Measurements from ENCODE around the gene HMBS.
"Not testable (repeated sequence)": the region's sequence is repeated elsewhere in the genome, so short reads cannot be mapped to it uniquely, and the experiment has no call there.

The HMBS gene

DNA sequence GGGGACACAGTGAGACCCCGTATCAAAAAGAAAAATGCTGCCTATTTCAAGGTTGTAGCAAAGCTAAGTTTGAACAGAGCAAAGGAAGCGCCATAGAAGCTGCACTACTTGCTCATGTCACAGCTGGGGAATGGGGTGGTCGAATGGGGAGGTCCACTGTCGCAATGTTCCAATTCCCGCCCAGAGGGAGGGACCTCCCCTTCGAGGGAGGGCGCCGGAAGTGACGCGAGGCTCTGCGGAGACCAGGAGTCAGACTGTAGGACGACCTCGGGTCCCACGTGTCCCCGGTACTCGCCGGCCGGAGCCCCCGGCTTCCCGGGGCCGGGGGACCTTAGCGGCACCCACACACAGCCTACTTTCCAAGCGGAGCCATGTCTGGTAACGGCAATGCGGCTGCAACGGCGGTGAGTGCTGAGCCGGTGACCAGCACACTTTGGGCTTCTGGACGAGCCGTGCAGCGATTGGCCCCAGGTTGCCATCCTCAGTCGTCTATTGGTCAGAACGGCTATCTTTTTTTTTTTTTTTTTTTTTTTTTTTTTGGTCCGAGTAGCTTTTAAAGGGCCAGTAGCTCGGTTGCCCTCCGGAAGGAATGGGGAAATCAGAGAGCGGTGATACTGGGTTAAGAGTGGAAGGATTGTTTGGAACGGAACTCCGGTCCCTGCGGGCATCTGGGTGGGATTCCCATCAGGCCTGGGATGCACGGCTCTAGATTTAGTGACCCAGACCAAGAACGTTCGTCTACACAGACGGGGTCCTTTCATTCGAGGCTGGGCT lies at the start of gene HMBS:
HMBS (plus strand) TSS at position 219 of the 774 bp plus-strand sequence; CDS start at position 372, 153 bp downstream.
- peak; percentile 97 for DNase-seq

DNA sequence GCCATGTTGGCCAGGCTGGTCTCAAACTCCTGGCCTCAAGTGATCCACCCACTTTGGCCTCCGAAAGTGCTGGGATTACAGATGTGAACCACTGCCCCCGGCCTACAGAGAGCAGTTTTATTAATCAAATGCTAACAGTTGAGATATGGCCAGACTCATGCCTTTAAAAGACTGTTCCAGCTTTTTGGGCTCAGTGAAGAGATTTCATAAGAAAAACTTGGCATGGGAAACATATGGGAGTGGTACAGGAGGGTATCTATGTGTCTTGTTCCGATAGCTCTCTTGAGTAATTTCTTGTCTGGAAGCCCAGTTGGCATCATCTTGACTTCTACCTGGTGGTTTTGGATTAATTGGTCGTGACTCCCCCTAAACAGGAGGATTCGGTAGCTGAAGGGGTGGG lies 45.8 kb upstream of the HMBS start:
- no peak for DNase-seq

DNA sequence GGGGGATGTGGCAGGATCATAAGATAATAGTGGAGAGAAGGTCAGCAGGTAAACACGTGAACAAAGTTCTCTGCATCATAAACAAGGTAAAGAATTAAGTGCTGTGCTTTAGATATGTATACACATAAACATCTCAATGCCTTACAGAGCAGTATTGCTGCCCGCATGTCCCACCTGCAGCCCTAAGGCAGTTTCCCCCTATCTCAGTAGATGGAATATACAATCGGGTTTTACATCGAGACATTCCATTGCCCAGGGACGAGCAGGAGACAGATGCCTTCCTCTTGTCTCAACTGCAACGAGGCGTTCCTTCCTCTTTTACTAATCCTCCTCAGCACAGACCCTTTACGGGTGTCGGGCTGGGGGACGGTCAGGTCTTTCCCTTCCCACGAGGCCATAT lies 45.2 kb upstream of the HMBS start:
- DNase-seq = not testable (repeated sequence)

DNA sequence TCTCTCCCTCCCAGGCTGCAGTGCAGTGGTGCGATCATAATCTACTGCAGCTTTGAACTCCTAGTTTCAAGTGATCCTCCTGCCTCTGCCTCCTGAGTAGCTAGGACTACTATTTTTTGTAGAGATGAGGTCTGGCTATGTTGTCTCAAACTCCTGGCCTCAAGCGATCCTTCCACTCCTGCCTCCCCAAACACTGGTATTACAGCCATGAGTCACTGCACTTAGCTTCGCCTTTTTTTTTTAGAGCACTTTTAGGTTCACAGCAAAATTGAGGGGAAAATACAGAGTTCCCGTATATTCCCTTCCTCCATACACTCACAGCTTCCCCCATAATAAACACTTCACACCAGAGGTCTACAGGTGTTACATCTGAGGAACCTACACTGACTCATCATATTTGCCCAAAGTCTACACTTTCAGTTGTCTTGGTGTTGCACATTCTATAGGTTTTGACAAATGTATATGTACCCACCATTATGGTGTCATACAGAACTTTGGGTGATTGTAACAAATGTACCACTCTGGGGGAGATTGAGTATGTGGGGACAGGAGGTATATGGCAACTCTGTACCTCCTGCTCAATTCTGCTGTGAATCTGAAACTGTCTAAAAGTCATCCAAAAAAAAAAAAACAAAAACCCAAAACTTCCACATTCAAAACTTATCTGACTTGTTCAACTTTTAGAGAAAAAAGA lies 42.7 kb upstream of the HMBS start:
- peak; percentile 94 for DNase-seq

DNA sequence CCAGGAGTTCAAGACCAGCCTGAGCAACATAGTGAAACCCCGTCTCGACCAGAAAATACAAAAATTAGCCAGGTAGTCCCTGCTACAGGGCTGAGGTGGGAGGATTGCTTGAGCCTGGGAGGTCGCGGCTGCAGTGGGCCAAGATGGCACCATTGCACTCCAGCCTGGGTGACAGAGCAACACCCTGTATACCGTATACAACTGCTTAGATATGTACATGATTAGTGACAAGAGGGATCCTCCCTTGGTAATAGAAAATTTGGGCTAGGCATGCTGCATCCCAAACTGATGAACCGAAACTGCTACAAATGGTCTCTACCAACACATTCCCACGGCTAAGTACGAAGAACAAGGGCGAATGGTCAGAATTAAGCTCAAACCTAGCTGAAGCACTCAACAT lies 41.8 kb upstream of the HMBS start:
- no peak for DNase-seq

DNA sequence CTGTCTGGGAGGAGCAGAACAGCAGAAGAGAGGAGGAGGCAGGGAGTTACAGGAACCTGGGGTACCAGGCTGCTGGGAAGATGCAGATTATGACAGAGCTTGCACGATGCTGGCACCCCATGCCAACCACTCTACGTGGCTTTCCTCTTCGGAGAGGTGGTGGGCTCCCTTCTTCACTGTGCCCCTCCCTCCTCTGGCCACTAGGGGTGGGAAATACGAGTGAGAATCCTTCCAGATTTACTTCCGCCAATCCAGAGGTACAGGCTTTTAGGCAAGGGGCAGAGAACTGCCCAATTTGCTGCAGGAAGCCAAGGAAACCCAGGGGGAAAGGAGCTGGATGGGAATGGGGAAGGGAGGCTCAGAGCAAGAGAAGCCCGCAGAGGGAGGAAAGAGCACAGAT lies 40.0 kb upstream of the HMBS start:
- no peak for DNase-seq

DNA sequence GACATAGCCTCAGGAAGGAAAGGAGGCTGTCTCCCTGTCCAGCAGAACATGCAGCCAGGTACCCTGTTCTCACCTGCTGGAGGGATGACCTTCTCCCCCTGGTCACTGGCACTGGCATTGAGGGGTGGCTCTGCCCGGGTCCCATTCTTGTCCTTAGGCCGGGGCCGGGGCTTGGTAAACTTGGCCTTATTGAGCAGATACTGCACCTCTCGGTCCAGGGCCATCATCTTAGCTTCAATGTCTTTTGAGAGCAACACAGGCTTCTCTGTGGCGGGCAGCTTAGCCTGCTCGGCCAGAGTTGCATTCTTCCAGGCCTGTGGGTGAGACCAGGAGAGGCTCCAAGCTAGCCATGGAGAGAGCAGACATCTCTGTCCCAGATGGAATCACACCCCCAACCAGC lies 38.2 kb upstream of the HMBS start:
- no peak for DNase-seq

DNA sequence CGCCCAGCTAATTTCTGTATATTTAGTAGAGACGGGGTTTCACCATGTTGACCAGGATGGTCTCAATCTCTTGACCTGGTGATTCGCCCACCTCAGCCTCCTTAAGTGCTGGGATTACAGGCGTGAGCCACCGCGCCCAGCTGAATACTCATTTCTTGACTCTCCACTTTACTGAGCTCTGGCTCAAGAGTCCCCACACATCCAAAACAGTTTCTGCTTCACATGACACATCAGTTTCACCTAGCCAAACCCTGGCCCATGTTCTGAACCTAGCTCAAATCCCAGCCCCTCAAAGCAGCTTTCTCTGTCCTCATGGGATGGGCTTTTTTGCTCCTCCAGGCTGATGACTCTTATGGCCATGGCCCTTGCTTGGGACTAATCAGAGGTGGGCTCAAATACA lies 37.5 kb upstream of the HMBS start:
- DNase-seq = no peak

DNA sequence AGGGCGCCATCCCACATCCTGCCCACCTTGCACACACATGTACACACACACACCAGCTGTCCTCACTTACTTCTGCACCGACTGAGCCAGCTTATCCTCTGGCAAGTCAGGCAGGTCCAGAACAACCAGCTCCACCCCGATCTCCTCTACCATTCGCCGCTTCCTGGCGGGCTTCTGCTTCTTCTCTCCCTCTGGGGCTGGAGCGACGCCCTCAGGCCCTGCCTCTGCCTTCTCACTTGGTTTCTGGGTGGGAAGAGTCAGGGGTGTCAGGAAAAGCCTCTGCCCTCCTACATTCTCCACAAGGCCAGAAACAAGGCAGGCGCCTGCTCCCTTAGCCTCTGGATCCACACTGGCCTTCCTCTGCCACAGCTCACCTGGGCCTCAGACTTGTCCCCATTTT lies 36.0 kb upstream of the HMBS start:
- DNase-seq = no peak

DNA sequence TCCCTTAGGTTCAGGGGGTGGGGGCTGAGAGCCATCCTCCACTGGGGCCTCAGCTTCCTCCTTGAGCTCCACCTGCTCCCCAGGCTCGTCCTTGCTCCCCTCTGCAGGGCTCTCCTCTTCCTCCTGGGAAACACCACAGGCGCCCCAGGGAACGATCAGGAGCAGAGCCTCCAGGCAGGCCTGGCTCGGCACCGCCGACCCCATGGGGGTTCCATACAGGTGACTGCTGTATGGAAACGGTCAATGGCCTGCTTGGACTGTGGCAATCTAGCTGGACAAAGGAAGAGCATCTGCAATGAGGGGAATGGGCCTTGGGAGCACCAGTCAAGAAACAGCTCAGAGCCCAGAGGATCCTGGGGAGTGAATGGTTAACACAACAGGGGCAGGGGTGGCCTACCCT lies 35.6 kb upstream of the HMBS start:
- no peak for DNase-seq

DNA sequence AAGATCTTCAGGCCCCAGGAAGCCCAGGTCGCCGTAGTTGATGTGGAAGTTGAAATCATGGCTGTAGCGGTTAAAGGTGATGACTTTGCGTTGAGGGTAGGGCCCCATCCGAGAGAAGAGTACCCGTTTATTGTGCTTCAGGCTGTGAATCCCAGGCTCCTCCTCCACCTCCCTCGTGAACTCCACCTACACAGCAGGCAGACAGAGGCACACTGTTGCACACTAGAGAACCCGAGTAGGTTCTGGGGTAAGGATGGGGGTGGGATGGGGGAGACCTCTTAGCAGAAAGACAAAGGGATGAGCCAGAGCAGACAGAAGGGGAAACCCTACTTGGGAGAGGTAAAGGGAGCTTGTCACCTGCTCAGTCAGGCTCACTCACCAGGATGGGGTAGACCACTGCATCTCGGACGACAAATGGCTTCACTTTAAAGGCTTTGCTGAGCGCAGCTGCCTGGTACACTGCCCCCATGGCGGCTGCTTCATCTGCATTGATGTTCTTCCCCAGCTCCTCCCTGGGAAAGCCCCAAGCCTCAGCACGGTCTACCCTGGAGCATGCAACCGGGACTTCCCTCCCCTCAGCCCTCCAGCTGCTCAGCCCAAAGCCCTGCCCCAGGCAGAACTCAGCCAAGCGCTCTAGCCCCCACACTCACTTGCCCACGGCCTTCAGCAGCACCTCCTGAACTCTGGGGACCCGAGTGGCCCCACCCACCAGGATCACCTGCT lies 33.1 kb upstream of the HMBS start:
- DNase-seq = no peak

DNA sequence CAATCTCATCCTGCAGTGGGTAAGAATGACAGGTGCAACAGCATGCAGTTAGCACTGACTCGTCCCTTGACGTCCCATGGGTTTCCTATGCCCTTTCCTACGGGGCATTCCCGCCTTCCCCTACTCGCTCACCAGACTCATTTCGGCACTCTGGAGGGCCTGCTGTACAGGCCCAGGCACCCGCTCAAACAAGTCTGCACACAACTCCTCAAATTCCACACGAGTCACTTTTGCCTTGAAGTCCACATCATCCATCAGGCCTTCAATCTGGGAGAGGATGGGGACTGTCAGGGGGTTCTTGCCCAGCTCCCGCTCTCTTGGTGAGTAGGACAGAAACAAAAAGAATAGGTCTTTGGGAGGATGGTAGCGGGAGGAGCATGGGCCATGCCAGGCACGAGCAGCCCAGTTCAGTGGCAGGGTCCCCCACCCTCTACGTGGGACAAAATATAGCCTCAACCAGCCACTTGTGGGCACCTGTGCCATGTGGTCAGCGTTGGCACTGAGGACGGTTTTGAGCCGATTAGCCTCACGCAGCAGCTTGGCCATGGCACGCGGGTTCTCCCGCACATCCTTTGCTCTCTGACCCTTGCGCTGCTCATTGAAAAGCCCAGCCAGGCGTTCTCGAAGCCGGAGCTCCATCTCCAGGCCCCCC lies 32.4 kb upstream of the HMBS start:
- no peak for DNase-seq

DNA sequence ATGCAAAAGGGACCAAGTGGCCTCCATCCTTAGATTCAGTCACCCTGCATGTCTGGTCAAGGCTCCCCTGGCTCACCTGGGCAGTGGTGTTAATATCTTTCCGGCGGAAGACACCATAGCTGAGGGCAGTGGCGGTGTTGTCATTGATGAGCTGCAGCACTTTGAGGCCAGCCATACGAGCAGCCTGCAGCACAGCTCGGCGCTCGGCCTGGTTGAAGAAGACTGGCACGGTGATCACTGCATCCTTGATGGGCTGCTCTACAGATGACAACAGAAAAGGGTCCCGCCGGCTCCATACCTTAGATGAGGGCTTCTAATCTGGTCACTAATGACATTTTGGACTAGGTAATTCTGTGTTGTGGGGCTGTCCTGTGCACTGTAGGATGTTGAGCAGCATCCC lies 30.3 kb upstream of the HMBS start:
- no peak for DNase-seq

DNA sequence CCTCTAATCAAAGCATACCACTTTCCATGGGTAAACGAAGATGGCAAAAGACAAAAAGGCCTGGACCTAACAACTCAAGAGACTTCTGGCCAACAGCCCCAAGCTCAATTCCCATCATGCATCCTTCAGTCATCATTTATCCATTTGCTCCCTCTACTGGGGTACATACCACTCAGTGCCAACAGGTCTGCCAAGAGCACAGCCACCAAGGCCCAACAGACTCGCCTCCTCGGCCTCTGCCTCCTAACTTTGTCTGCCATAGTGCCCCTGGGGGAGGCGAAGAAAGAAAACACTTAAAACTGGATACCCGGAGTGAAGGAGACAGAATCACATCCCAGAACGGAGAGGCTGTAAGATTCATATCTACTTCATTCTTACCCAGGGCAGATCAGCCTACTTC lies 28.8 kb upstream of the HMBS start:
- DNase-seq = peak; percentile 52

DNA sequence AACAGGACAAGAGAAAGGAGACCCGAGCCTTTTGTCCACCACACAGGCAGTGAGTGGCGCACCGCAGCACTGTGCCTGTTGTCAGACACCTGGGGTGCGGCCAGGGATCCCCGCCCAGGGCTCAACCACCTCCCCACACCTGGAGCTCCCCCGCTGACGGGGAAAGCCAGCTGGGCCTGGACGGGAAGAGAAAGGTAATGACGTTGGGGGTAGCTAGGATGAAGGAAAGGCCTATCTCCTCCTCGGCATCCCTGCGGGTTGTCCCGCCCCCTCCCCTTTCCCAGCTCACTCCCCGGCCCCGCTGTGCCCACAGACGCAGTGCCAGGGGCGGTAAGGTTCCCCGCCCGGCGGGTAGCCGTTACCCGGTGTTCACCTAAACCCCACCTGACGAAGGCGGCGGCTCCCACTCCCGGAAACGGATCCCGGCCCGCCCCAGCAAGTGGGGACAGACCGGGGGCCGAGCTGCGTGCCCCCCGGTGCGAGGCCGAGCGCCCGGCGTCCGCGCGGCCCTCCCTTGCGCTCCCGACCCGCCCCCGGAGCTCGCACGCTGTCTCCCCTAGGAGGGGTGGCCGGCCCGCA lies 28.2 kb upstream of the HMBS start:
- peak; percentile 73 for DNase-seq

DNA sequence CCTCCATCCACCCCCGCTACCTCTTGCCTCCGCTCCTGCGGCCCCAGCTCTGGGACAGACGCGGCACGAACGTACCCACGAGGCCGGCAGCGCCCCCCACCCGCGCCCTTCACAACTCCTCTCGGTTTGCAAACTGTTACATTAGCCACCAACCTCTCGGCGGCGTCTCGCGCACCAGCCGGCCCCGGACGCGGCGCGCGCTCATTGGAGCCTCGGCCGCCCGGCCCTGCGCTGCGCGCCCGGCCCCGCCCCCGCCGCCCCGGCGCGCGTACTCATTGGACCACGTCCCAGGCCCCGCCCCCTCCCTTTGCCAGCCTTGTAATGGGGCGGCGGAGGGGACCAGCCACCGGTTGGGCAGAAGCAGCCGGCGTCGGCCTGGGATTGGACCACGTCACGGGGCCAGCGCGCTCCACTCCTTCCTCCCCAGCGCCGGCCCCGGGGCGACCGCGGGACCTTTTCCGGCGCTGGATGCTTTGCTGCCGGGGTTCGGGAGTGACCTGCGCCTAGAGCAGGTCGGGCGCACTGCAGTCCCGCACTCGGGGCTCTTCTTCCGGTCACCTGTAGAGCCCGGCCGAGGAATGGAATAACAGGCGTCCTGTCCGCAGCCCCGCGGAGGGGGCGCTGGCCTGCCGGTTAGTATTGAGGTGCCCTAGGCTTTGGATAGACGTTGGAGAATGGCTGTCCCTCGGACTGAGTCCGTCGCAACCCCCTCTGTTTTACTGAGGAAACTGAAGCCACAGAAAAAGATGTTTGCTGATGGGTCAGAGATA lies 27.5 kb upstream of the HMBS start, which contains the start of gene HYOU1:
HYOU1 (minus strand) TSS at position 206 of the 770 bp plus-strand sequence. CDS start 1,045 bp downstream, outside the sequence.
- peak; percentile 99 for DNase-seq

DNA sequence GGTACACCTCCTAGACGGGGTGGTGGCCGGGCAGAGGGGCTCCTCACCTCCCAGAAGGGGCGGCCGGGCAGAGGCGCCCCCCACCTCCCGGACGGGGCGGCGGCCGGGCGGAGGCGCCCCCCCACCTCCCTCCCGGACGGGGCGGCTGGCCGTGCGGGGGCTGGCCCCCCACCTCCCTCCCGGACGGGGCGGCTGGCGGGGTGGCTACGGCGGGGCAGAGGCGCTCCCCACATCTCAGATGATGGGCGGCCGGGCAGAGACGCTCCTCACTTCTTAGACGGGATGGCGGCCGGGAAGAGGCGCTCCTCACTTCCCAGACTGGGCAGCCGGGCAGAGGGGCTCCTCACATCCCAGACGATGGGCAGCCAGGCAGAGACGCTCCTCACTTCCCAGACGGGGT lies 25.6 kb upstream of the HMBS start:
- not testable (repeated sequence) for DNase-seq

DNA sequence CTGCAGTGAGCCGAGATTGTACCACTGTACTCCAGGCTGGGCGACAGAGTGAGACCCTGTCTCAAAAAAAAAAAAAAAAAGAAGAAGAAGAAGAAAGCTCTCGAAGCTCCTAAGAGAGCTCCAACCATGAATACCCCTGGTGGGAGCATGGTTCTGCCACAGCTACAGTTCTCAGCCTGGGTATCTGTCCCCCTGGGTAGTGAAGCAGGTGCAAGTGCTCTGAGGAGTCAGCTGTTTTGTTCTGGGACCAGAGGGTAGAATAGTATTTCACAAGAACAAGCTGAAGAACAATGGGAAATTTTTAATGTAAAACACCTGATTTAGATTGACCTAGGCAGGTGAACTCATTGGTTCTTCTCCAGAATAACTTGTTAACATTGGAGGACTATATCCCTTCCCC lies 23.4 kb upstream of the HMBS start:
- no peak for DNase-seq

DNA sequence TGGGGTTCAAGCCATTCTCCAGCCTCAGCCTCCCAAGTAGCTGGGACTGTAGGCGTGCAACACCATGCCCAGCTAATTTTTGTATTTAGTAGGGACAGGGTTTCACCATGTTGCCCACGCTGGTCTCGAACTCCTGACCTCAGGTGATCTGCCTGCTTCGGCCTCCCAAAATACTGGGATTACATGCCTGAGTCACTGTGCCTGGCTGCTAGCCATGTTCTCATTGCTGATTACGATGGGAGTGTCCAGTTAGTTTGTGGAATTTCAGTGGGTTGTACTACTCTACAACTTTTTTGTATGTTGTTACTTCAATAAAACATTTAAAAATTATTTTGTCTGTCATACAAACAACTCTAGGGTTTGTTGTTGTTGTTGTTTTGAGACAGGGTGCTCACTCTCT lies 21.9 kb upstream of the HMBS start:
- DNase-seq = no peak

DNA sequence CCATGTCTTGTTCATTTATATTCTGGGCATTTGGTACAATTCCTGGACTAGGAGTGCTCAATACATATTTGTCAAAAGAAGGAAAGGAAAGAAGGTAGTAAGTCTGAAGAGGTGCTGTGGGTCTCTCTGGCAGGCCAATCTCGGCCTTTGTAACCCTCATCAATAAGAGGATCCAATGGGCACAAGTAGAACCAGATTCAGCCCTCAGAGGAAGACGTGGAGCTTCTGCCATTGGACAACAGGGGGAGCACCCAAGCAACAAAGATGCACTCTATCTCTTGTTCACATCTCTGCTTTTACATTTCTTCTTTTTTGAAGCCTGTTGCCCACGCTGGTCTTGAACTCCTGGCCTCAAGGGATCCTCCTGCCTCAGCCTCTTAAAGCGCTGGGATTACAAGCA lies 19.3 kb upstream of the HMBS start:
- DNase-seq = peak; percentile 57

DNA sequence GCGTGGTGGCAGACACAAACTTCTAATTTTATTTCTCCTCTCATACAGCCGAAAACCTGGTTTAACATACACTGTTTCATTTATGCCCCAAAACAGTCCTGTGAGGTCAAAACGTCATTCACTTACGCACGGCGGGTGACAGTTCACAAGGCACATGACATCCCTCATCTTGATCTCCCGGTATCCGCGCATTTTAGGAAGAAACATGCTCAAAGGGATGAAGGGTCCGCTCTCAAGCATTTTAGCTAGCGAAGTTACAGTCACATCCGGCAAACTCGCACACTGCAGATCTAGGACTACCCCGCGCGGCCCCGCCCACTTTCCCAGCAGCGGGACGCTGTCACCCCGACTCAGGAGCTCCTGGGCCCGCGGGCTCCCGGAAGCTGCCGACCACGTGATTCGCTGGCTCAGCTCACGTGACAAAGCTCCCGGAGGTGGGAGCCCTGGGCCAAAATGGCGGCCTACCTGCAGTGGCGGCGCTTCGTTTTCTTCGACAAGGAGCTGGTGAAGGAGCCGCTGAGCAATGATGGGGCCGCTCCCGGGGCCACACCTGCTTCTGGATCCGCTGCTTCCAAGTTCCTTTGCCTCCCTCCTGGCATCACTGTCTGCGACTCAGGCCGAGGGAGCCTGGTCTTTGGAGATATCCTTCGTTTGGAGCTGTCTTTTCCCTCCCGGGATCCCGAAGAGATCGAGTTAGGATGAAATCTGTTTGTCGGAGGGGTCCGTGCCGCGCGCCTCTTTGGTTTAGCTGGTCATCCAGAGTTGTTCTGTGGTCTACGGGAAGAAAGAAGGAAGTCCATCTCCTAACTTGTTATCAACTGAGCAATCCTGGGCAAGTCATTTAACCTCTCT lies 17.1 kb upstream of the HMBS start, which contains the start of gene VPS11:
VPS11 (plus strand) TSS at position 448 of the 852 bp plus-strand sequence; CDS start at position 454, 6 bp downstream.
- peak; percentile 98 for DNase-seq
